GM21619 (cell line): Measurements from ENCODE around the gene SRSF9.
"Not testable (repeated sequence)": the region's sequence is repeated elsewhere in the genome, so short reads cannot be mapped to it uniquely, and the experiment has no call there.

Experiments
- ATAC-seq: cut with Tn5 transposase; IDR thresholded peaks from one replicate; pipeline ENCODE4 v1.9.1; 2021; ENCODE audit not compliant: unreplicated experiment

Gene SRSF9

DNA sequence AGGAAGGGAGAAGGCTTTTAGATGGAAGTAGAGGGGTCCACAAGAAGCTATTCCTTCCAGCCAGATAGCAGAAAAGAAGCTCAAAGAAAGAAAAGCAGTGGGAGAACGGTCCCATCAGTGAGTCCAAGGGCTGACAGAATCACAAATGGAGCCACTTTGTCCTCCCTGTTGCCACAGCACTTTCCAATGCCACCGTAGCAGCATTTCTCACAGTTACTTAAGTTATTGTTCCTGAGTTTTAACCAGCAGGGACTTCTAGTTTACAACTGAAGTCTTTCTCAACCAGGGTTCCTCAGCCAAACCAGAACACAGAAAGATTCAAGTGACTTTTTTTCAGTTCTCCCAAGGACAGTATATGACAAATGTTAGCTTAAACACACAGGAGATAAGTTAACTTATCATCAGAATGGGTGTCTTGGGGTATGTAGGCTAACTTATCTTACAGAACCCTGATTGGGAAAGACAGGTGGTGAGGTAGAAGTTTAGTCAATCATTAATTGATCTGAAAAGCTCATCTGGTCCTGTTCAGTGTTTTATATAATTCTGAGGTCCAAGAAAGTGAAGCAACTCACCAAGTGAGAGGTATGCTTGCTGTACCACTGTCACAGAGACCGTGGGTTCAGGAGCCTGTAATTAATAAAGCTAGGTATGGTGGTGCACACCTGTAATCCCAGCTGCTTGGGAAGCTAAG is 16.3 kb downstream of the SRSF9 start:
- ATAC-seq, result no peak

DNA sequence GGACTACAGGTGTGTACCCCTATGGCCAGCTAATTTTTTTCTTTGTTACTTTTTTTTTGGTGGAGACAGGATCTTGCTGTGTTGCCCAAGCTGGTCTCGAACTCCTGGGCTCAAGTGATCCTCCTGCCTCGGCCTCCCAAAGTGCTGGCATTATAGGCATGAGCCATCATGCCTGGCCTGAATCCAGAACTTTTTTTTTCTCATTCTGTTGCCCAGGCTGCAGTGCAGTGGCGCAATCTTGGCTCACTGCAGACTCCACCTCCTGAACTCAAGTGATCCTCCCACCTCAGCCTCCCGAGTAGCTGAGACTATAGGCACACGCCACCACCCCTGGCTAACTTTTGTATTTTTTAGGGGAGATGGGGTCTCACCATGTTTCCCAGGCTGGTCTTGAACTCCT is 17.0 kb downstream of the SRSF9 start:
- ATAC-seq, result not testable (repeated sequence)

- no peak for ATAC-seq
These were observed 21.6 kb downstream of the SRSF9 start for GRCh38 chr12:120447992-120448391.

GRCh38 chr12:120446844-120447178 is 22.7 kb downstream of the SRSF9 start:
- ATAC-seq, result not testable (repeated sequence)

DNA sequence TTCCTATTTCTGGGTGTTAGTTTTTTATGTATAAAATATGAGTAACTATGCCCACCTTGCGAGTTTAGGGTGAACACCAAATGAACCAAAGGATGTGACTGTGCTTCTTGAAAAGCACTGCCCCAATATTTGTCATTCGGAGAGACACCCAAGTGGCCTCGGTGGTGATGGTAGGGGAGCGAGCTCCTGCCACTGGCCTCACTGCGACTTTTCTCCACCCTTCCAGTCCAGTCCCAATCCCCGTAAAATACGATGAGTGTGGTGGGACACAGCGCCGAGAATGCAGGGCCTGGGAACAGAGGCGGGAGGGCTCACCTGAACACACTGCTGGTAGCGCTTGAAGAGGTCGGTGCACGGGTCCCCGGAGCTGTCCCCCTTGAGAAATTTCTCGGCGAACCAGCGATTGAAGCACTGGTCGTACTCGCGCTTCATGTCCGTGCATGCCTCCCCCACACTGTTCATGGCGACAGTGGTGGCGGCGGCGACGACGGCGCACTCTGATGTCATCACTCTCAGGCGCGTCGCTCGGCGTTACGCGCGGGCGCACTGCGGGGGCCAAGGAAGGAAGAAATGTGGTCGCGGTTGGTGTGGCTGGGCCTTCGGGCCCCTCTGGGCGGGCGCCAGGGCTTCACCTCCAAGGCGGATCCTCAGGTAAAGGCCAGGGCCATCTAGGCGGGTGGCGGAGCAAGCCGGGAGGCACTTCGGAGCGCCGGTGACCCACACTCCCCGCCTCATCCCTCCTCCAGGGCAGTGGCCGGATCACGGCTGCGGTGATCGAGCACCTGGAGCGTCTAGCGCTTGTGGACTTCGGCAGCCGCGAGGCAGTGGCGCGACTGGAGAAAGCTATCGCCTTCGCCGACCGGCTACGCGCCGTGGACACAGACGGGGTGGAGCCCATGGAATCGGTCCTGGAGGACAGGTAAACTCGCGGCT is 23.4 kb downstream of the SRSF9 start, which contains the start of the genes GATC and TRIAP1:
Gene GATC, plus strand, starts transcription at position 534 of the 933 bp plus-strand sequence. Its CDS starts 37 bp downstream, at position 571.
Gene TRIAP1, minus strand, starts transcription at position 474 of the 933 bp plus-strand sequence. Its CDS starts 12 bp downstream, at position 462.
- ATAC-seq, result peak; percentile 82

DNA sequence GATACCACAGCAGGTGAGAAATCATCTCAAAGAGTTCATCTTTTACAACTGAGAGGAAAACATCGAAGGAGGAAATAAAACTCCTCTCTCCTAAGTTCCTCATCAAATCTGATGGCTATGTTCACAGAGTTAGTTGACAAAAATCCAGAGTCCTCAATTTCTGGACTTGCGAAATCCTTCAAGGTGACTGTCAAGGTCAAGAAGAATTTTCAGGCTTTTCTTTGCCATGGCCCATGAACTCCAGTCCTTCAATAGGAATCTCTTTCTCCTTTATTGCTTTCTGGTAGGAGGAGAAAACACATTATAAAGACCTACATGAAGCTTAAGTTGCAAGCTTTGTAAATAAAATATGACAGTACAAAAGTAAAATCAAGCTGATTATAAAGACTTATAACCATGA is 24.9 kb downstream of the SRSF9 start:
- ATAC-seq, result no peak

- no peak for ATAC-seq
These were observed 29.8 kb downstream of the SRSF9 start for GRCh38 chr12:120439646-120440247.

DNA sequence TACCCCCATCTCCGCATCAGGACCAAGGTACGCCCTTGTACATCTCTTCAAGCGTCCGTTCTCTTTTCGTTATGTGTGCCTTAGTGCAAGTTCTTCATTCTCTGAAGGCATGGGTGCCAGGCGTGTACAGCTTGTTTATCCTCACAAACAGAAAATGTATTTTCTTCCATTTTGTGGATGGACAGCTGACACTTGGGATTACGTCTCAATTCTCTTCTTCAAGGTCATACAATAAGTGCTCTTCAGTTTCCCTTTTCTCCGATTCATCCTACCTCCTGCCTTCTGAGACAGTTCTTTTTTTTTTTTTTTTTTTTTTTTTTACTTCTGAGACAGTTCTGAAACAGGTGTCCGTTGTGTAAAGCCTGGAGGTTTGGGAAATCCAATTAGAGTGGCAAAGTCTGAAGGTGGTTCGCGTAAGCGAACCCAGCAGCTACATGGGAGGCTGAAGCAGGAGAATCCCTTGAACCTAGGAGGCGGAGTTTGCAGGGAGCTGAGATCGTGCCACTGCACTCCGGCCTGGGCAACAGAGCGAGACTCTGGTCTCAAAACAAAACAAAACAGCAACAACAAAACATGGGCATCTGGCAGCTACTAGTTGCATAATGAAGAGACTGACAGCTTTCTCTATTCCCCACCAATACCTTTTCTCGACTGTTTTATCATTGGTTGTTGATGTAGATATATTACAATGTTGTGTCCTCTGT is 30.9 kb downstream of the SRSF9 start:
- no peak for ATAC-seq

- peak; percentile 94 for ATAC-seq
These were observed 31.6 kb downstream of the SRSF9 start, which contains the start of gene COX6A1 for GRCh38 chr12:120437735-120438494. Gene COX6A1, plus strand, starts transcription at chr12:120438113. Its CDS starts 14 bp downstream, at chr12:120438127.

DNA sequence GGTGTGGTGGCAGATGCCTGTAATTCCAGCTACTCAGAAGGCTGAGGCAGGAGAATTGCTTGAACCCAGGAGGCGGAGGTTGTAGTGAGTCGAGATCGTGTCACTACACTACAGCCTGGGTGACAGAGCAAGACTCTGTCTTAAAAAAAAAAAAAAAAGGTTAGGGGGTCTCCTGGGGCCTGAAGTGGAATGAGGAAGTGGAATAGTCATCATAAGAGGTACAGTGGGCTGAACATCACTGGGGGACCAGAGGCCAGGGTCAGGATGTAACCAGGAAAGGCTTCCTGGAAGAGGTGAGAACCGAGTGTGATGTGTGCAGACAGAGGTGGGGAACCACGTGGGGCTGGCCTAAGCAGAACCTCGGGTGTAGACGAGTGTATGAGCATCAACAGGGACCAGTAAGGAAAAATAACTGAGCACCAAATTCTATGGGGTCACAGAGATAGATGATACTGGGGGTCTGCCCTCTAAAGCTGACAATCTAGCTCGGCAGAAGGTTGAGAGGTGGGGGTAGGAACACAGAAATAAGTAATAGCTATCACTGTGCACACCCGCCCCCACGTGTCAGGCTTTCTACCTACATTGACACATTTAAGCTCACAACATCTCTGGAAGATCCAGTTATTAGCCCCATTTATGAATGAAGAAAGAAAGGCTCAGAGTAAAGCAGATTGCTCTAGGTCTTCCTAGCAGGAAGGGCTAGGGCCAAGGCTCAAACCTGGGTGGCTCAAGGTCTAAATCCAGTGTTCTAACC is 36.6 kb downstream of the SRSF9 start:
- no peak for ATAC-seq

DNA sequence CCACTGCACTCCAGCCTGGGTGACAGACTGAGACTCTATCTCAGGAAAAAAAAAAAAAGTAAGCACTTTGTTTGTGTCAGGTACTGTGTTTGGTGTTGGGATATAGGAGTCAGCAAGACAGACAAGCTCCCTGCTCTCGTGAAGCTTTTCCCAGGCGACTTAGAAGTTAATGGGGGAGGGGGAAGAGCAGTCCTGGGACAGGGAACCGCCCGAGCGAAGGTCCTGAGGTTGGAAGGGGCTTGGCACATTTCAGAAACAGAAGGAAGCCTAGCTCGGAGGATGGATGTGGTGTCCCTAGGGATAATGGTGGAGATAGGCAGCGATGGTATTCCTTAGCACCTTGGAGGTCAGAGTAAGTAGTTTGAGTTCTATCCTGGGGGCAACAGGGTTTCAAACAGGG is 40.2 kb downstream of the SRSF9 start:
- ATAC-seq, result no peak

GRCh38 chr12:120428597-120429229 is 40.8 kb downstream of the SRSF9 start:
- no peak for ATAC-seq

- ATAC-seq, result no peak
These were observed 43.8 kb downstream of the SRSF9 start for GRCh38 chr12:120425797-120426196.

- ATAC-seq, result no peak
These were observed 46.6 kb downstream of the SRSF9 start for GRCh38 chr12:120422892-120423456.

DNA sequence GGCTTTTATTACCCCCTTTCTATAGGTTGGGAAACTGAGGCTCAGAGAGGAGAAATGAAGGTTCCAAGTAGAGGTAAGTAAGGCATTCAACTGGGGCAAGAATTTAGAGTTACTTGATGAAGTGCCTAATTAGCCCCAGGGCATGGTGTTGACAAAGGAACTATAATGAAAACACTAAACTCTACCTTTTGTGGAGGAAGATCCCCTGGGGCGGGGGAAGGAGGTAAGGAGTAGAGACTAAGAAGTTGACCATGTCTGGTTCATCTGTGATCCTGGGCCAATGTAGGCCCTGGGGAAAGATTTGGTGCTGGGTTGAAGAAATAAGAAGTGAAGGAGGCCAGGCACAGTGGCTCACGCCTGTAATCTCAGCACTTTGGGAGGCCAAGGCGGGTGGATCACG is 47.8 kb downstream of the SRSF9 start:
- no peak for ATAC-seq

DNA sequence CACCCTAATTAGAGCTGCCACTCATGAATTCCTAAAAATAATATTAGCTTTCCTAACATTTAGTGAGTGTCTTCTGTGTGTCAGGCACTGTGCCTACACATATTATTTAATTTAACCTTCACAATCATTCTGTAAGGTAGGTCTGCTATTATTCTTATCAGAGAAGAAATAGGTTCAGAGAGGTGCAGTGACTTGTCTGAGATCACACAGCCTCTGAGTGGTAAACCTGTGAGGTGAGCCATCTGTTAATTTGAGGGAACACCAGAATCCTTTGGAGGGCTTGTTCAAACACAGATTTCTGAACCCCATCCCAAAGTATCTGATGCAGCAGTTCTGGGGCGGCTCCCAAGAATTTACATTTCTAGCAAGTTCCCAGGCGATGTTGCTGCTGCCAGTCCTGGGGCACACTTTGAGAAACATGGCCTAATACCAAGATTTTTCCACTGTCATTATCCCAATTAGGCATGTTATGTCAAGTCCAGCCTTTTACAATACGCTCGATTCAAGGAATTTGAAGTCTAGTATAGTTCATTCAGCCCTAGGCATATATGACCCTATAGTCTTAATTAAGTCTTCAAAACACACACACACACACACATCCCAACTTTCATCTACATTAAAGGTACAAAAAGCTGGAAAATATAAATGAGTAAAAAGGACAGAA is 51.5 kb downstream of the SRSF9 start:
- no peak for ATAC-seq

DNA sequence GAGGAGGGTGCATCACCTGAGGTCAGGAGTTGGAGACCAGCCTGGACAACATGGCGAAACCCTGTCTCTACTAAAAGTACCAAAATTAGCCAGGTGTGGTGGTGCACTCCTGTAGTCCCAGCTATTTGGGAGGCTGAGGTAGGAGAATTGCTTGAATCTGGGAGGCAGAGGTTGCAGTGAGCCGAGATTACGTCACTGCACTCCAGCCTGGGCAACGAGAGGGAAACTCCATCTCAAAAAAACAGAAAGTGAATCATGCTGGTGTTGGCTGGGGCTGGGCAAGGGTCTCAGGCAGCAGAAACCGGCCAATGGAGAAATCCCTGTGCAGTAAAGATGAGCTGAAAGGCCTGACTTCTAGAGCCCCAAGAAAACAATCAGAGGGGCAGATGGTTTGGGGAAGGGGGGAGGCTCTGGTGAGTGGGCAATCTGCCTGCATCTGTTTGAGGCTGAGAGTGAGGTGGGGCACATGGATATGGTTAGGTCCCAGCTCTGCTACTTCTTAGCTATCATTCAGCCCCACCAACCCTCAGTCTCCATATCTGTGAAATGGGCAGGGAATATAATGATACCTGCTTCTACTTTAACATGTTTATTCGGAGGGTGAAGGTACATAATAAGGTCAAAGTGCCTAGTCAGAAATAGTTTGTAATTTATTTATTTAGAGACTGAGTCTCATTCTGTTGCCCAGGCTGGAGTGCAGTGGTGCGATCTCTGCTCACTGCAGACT is 52.9 kb downstream of the SRSF9 start:
- ATAC-seq, result no peak
